HepG2 (cell line): ENCODE data around the gene CDH23. TPM values are rescaled to one million over a fixed set of nuclear protein-coding genes. Genes with fewer than 3 reads are reported as not detected.

Experiments used
- ATAC-seq: fragments of 200-7000 bp; cut with Tn5 transposase; 3 replicates; pipeline ENCODE4 v1.9.1; 2020; ENCODE audit warnings: mild to moderate bottlenecking, moderate library complexity
- BruUV-seq: library from RNA; stranded (reverse); fragments of 400-500 nt; replicated peaks from 2 replicates; lab custom pipeline; 2021; lab: Mats Ljungman, UMichigan
- CTCF ChIA-PET: fragments of 300-600 bp; formaldehyde crosslinking; extraction: SDS; loops from one replicate; lab custom pipeline; 2021; ENCODE audit warnings: low total read pairs, inconsistent platforms, low intra/inter-chr PET ratio; lab: Yijun Ruan, JAX
- POLR2A ChIA-PET: fragments of 350-600 bp; sonication (Branson Sonifier 250); formaldehyde crosslinking; loops from one replicate; lab custom pipeline; 2020; ENCODE audit warnings: antibody characterized with exemption, inconsistent platforms; lab: Yijun Ruan, JAX
- DNase-seq: peaks from one replicate; pipeline ENCODE4 v3.0.0-alpha.2; 2015; ENCODE audit warnings: low spot score
- FAIRE-seq: peaks from 3 replicates; lab custom pipeline; 2011; peaks lifted over from hg19 to GRCh38; lab: Jason Lieb, UNC
- H2AFZ ChIP-seq: one replicate; pipeline ENCODE4 v1.6.1; 2011; ENCODE audit warnings: low read length, inconsistent platforms
- H3K27ac ChIP-seq: fragments of 300-600 bp; 3 replicates; pipeline ENCODE4 v1.8.0; 2011; ENCODE audit warnings: mixed run types, mild to moderate bottlenecking, mixed read lengths, low read length, inconsistent platforms; ENCODE audit not compliant: insufficient read depth; ENCODE audit errors: extremely low read length
- H3K27me3 ChIP-seq, 2 experiments: fragments of 200-600 bp in 1 of 2; 2 replicates in 1 of 2; 3 replicates in 1 of 2; pipeline versions ENCODE4 v1.6.0 to v1.8.0; 2011; ENCODE audit warnings: low read length in 2 of 2, mild to moderate bottlenecking in 2 of 2, moderate library complexity in 2 of 2, inconsistent platforms in 1 of 2; ENCODE audit not compliant: insufficient read depth in 2 of 2, control insufficient read depth in 1 of 2
- H3K36me3 ChIP-seq, 2 experiments: fragments of 200-600 bp in 1 of 2; replicated peaks in 1 of 2; 2 replicates in 1 of 2; 3 replicates in 1 of 2; pipeline versions ENCODE4 v1.5.1 to v1.8.0; 2011; ENCODE audit warnings: low read length in 2 of 2, inconsistent platforms in 1 of 2; ENCODE audit not compliant: insufficient read depth in 2 of 2, control insufficient read depth in 1 of 2
- H3K4me1 ChIP-seq: 2 replicates; pipeline ENCODE4 v1.5.1; 2012; ENCODE audit warnings: low read length, inconsistent platforms; ENCODE audit not compliant: insufficient read depth
- H3K4me2 ChIP-seq: 2 replicates; pipeline ENCODE4 v1.6.0; 2011; ENCODE audit warnings: low read depth, low read length, inconsistent platforms
- H3K4me3 ChIP-seq, 3 experiments: fragments of 200-600 bp in 1 of 3; sonication (generic), shearing (Covaris generic) in 1 of 3; replicated peaks in 1 of 3; 2 replicates each; pipeline ENCODE4 v1.5.1; 2011 to 2016; ENCODE audit warnings: low read length in 3 of 3, inconsistent platforms in 2 of 3, low read depth in 2 of 3, mild to moderate bottlenecking in 2 of 3, control low read depth in 1 of 3, mixed read lengths in 1 of 3; ENCODE audit not compliant: insufficient read depth in 1 of 3
- H3K79me2 ChIP-seq: one replicate; pipeline ENCODE4 v1.6.1; 2011; ENCODE audit warnings: low read length, inconsistent platforms; ENCODE audit not compliant: insufficient read depth
- H3K9ac ChIP-seq: 2 replicates; pipeline ENCODE4 v1.6.0; 2011; ENCODE audit warnings: mild to moderate bottlenecking, low read depth, low read length, inconsistent platforms; ENCODE audit not compliant: insufficient read depth
- H3K9me3 ChIP-seq: 2 replicates; pipeline ENCODE4 v1.5.1; 2012; ENCODE audit warnings: mild to moderate bottlenecking, low read length
- H4K20me1 ChIP-seq: 2 replicates; pipeline ENCODE4 v1.6.0; 2011; ENCODE audit warnings: inconsistent platforms, mild to moderate bottlenecking, low read length, moderate library complexity; ENCODE audit not compliant: insufficient read depth
- ATF7 ChIP-seq, 2 experiments: fragments of 450-650 bp in 1 of 2; sonication (generic) in 1 of 2; formaldehyde crosslinking in 1 of 2; IDR thresholded peaks; 2 replicates each; pipeline versions ENCODE4 v1.4.0 to v1.6.1; 2016 to 2020; ENCODE audit warnings: antibody characterized with exemption in 1 of 2, mild to moderate bottlenecking in 1 of 2, missing genetic modification reagents in 1 of 2
- CBX5 ChIP-seq: sonication (generic); formaldehyde crosslinking; IDR thresholded peaks from 2 replicates; pipeline ENCODE4 v1.4.0; 2020; ENCODE audit warnings: missing genetic modification reagents, borderline replicate concordance
- GATA4 ChIP-seq: sonication (generic); IDR thresholded peaks from 2 replicates; pipeline ENCODE4 v1.6.1; 2016; ENCODE audit warnings: antibody characterized with exemption, low read depth, borderline replicate concordance
- HDAC6 ChIP-seq: fragments of 200-600 bp; sonication (generic); IDR thresholded peaks from 2 replicates; pipeline ENCODE4 v1.7.0; 2017; ENCODE audit warnings: mild to moderate bottlenecking, antibody characterized with exemption, low read length, low read depth
- NR2F6 ChIP-seq, 2 experiments: IDR thresholded peaks; 2 replicates each; pipeline ENCODE4 v1.6.1; 2016; ENCODE audit warnings: antibody characterized with exemption in 1 of 2, mild to moderate bottlenecking in 1 of 2
- POGZ ChIP-seq: sonication (generic); formaldehyde crosslinking; IDR thresholded peaks from 2 replicates; pipeline ENCODE4 v1.4.0; 2020; ENCODE audit warnings: mild to moderate bottlenecking, missing genetic modification reagents
- SMAD1 ChIP-seq: sonication (generic); formaldehyde crosslinking; IDR thresholded peaks from 2 replicates; pipeline ENCODE4 v1.4.0; 2020; ENCODE audit warnings: missing genetic modification reagents, low read depth, mild to moderate bottlenecking, borderline replicate concordance
- SMARCC2 ChIP-seq: fragments of 450-650 bp; IDR thresholded peaks from 2 replicates; pipeline ENCODE4 v1.6.1; 2017; ENCODE audit warnings: antibody characterized with exemption, mild to moderate bottlenecking
- SPEN ChIP-seq: sonication (generic); formaldehyde crosslinking; IDR thresholded peaks from 2 replicates; pipeline ENCODE4 v1.5.1; 2020; ENCODE audit warnings: low read depth, mild to moderate bottlenecking, missing genetic modification reagents
- ZNF180 ChIP-seq: sonication (generic); formaldehyde crosslinking; IDR thresholded peaks from 2 replicates; pipeline ENCODE4 v1.4.0; 2020; ENCODE audit warnings: low read depth, missing genetic modification reagents, borderline replicate concordance
- ZNF383 ChIP-seq: sonication (generic); formaldehyde crosslinking; IDR thresholded peaks from 2 replicates; pipeline ENCODE4 v1.4.0; 2020; ENCODE audit warnings: missing genetic modification reagents, mild to moderate bottlenecking, borderline replicate concordance
- ZNF746 ChIP-seq: sonication (generic); formaldehyde crosslinking; IDR thresholded peaks from 2 replicates; pipeline ENCODE4 v1.8.0; 2022; ENCODE audit warnings: mild to moderate bottlenecking, missing genetic modification reagents
- WGBS: methylation state at CpG from one replicate; pipeline ENCODE4 v1.1.6; 2017; ENCODE audit warnings: low lambda C conversion rate; 5-methylcytosine and 5-hydroxymethylcytosine counted together
- in situ Hi-C: cut with HindIII; loops from 2 replicates; pipeline ENCODE4 v1.10.0; 2017; ENCODE audit warnings: low pct_unique_long_range_greater_than_20kb; ENCODE audit not compliant: extremely low pct_ligation_motif_present
- intact Hi-C: fragments of 100-400 bp; cut with micrococcal nuclease; formaldehyde crosslinking; loops from one replicate; pipeline ENCODE4 v1.10.0; 2022; ENCODE audit not compliant: unreplicated experiment
- polyA plus RNA-seq, 8 experiments: library from polyadenylated mRNA; depleted of rRNA in 3 of 8; stranded (reverse) in 7 of 8; unstranded in 1 of 8; fragments of >200 nt; fragmentation: Illumina TruSeq in 4 of 8; extraction: Trizol in 4 of 8; gene quantifications; 2 replicates each; pipeline versions ENCODE4 v1.2.1 to v1.2.3, GENCODE V29; 2011 to 2016; ENCODE audit warnings: low read depth in 4 of 8, missing spikeins in 1 of 8, mixed read lengths in 1 of 8; ENCODE audit not compliant: insufficient read depth in 1 of 8
- total RNA-seq, 5 experiments: library from RNA; depleted of rRNA; stranded (reverse); fragments of >200 nt; fragmentation: Illumina TruSeq; extraction: Trizol; gene quantifications; 2 replicates each; pipeline ENCODE4 v1.2.3, GENCODE V29; 2016; ENCODE audit warnings: low read depth in 1 of 5
- TF ChIP-seq, protein P1 (sequence below): sonication (generic); formaldehyde crosslinking; IDR thresholded peaks from 2 replicates; pipeline ENCODE4 v1.4.0; 2020; ENCODE audit warnings: missing genetic modification reagents
- TF ChIP-seq, protein P2 (sequence below): sonication (generic); formaldehyde crosslinking; IDR thresholded peaks from 2 replicates; pipeline ENCODE4 v1.5.0; 2020; ENCODE audit warnings: mild to moderate bottlenecking, low read depth, missing genetic modification reagents, borderline replicate concordance
- TF ChIP-seq, protein P3 (sequence below): sonication (generic); formaldehyde crosslinking; IDR thresholded peaks from 2 replicates; pipeline ENCODE4 v1.4.0; 2020; ENCODE audit warnings: mild to moderate bottlenecking, missing genetic modification reagents

The CDH23 gene
- total and polyA plus RNA-seq, 2 of the 13 experiments (the other 11 are each of a cell fraction or from before 2014, with no cell fraction given), result 0.13 TPM; not detected in 1

DNA sequence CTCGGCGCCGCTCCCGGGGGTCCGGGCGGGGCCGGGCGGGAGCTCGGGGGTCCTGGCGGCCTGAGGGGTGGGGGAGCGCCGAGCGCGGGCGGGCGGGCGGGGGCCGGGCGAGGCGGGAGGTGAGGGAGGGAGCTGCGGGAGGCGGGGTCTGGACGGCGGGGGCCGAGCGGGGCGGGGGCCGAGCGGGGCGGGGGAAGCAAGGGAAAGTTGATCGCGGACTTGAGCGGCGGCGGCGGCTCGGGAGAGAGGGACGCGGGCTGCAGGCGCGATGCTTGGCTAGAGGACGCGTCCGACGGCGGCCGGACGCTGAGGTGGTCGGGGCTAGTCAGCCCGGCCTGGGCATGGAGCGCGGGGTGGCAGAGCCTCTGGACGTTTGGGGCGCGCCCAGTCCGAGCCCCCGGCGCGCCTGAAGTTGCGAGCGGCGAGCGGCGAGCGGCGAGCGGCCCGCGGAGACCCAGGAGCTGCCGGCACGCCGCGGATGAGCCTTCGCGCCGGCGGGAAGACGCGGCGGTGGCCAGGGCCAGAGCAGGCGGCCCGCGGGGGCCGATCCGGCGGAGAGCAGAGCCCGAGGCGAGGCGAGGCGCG, at the start of gene CDH23 (continued):
- TF ChIP-seq, protein P1, sequence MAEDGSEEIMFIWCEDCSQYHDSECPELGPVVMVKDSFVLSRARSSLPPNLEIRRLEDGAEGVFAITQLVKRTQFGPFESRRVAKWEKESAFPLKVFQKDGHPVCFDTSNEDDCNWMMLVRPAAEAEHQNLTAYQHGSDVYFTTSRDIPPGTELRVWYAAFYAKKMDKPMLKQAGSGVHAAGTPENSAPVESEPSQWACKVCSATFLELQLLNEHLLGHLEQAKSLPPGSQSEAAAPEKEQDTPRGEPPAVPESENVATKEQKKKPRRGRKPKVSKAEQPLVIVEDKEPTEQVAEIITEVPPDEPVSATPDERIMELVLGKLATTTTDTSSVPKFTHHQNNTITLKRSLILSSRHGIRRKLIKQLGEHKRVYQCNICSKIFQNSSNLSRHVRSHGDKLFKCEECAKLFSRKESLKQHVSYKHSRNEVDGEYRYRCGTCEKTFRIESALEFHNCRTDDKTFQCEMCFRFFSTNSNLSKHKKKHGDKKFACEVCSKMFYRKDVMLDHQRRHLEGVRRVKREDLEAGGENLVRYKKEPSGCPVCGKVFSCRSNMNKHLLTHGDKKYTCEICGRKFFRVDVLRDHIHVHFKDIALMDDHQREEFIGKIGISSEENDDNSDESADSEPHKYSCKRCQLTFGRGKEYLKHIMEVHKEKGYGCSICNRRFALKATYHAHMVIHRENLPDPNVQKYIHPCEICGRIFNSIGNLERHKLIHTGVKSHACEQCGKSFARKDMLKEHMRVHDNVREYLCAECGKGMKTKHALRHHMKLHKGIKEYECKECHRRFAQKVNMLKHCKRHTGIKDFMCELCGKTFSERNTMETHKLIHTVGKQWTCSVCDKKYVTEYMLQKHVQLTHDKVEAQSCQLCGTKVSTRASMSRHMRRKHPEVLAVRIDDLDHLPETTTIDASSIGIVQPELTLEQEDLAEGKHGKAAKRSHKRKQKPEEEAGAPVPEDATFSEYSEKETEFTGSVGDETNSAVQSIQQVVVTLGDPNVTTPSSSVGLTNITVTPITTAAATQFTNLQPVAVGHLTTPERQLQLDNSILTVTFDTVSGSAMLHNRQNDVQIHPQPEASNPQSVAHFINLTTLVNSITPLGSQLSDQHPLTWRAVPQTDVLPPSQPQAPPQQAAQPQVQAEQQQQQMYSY (CRISPR knock-in tag), result no peak
- TF ChIP-seq SMAD1 (CRISPR knock-in tag) (no peak), SMARCC2 (no peak), ZNF746 (CRISPR knock-in tag) (no peak)

DNA sequence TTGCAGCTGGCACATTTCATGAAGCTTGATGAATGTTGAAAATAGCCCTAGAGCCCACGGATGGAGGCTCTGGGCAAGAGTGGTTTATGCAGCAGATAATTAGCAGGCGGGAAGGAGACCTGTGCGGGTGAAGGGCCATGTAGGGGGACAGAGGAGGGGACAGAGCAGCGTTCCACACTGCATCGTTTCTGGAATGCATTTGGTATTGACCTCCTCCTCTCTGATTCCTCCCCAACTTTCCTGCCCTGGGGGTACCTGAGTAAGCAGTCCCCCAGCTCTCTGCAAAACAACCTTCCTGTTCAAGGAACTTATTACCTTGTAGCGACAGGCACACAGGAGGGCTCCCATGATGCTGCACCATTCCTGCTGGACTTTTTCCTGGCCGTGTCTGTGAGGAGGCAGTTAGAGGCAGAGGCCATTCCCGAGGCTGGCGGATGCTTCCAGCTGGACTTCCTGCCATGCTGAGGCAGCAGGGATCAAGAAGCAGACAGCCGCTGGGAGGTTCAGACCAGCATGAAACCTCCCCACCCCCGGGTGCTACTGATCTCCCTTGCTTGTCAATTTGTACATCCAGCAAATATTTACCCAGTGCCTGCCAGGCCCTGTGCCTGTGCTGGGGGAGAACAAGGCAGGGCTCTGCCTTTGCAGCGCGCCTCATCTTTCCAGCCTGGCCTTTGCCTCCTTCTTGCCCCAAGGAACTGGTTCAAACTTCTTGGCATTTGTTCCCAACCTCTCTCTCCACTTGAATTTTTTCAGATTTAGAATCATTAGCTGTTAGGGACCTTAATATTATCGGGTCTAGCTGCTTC, 48.9 kb upstream of the CDH23 start:
- peak; percentile 89 for DNase-seq
- ATAC-seq, result peak; percentile 95
- Histone ChIP-seq H3K9me3 (no peaks in the 10 kb centered on the region), H3K27me3 (no peaks in the 10 kb centered on the region), H3K79me2 (peaks cover 4% of the 10 kb centered on the region), H3K4me2 (peak overlapping the region; percentile 70), H3K27ac (peak overlapping the region; percentile 76), H3K9ac (peak overlapping the region; percentile 67), H2AFZ (no peak overlapping the region), H3K36me3 (peaks cover 6 to 25% of the 10 kb centered on the region in 2 experiments; a peak in 4 of 5 replicates), H3K4me1 (peaks cover 81% of the 10 kb centered on the region), H4K20me1 (no peaks in the 10 kb centered on the region), H3K4me3 (peak overlapping the region; percentile 29 to 64 (median 48); a peak in 5 of 6 replicates)
- in situ Hi-C loops (loop anchor here (25.0 kb wide), 1 partner anchor 690 kb away; no protein-coding TSS in a partner anchor), intact Hi-C loops (loop anchor here (2.0 kb wide), 1 partner anchor 13 kb away; no protein-coding TSS in a partner anchor)
- peak; percentile 96 for FAIRE-seq
- BruUV-seq, result TSS peak; percentile 73
- POLR2A ChIA-PET, result interaction anchor here (0.9 to 3.9 kb wide), 7 partner anchors 11 to 30 kb away, joined by 3 to 72 read pairs (median 3); partner anchors contain the start of gene SLC29A3
- WGBS, result 22% methylated on average over 11 of the region's 14 CpGs
- CTCF ChIA-PET, result no interaction called here
- TF ChIP-seq ATF7 (IDR thresholded peaks at IDR 0.05) (no peak), ATF7 (CRISPR knock-in tag; IDR thresholded peaks at IDR 0.05) (no peak), NR2F6 (IDR thresholded peaks at IDR 0.05) (no peak; the same call in 1 of the 2 replicates), NR2F6 (CRISPR knock-in tag; IDR thresholded peaks at IDR 0.05) (peak; percentile 80), HDAC6 (no peak), ZNF383 (0 out of 2 replicates have a peak, but pooled peaks have one; percentile 44), POGZ (peak; percentile 85), SPEN (peak; percentile 47; the same call in 1 of the 2 replicates), ZNF180 (CRISPR knock-in tag) (no peak), CBX5 (peak; percentile 38; the same call in 1 of the 2 replicates), GATA4 (no peak)
- TF ChIP-seq, protein P2, sequence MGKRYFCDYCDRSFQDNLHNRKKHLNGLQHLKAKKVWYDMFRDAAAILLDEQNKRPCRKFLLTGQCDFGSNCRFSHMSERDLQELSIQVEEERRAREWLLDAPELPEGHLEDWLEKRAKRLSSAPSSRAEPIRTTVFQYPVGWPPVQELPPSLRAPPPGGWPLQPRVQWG (CRISPR knock-in tag), result no peak
- TF ChIP-seq, protein P3, sequence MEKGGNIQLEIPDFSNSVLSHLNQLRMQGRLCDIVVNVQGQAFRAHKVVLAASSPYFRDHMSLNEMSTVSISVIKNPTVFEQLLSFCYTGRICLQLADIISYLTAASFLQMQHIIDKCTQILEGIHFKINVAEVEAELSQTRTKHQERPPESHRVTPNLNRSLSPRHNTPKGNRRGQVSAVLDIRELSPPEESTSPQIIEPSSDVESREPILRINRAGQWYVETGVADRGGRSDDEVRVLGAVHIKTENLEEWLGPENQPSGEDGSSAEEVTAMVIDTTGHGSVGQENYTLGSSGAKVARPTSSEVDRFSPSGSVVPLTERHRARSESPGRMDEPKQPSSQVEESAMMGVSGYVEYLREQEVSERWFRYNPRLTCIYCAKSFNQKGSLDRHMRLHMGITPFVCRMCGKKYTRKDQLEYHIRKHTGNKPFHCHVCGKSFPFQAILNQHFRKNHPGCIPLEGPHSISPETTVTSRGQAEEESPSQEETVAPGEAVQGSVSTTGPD (CRISPR knock-in tag), result no peak
